WERI-Rb-1 (cell line): Measurements from ENCODE around the gene PREX1.

Source experiments
- DNase-seq: peaks from one replicate; pipeline ENCODE4 v3.0.0-alpha.2; 2020
- H3K27ac ChIP-seq: fragments of 250-450 bp; sonication (Bioruptor Pico); 2 replicates; pipeline ENCODE4 v1.5.1; 2020; ENCODE audit warnings: mild to moderate bottlenecking, moderate library complexity
- H3K27me3 ChIP-seq: fragments of 250-450 bp; sonication (Bioruptor Pico); 2 replicates; pipeline ENCODE4 v1.5.1; 2021; ENCODE audit warnings: mild to moderate bottlenecking, low read depth, moderate library complexity; ENCODE audit not compliant: insufficient read depth, severe bottlenecking
- H3K36me3 ChIP-seq: fragments of 250-450 bp; sonication (Bioruptor Pico); 2 replicates; pipeline ENCODE4 v1.5.1; 2020; ENCODE audit warnings: mild to moderate bottlenecking, moderate library complexity
- H3K4me3 ChIP-seq: 2 replicates; pipeline ENCODE4 v1.5.1; 2011; ENCODE audit warnings: low read depth, mild to moderate bottlenecking, control low read depth, low read length
- H3K9me3 ChIP-seq: fragments of 250-450 bp; sonication (Bioruptor Pico); 2 replicates; pipeline ENCODE4 v1.5.1; 2021; ENCODE audit warnings: mild to moderate bottlenecking, moderate library complexity; ENCODE audit not compliant: severe bottlenecking
- TF ChIP-seq, protein P1 (sequence below): IDR thresholded peaks from 2 replicates; pipeline ENCODE4 v1.5.1; 2011; ENCODE audit warnings: low read depth, mild to moderate bottlenecking, control low read depth, inconsistent platforms, low read length

The PREX1 gene

GRCh38 chr20:48721324-48722001 lies 106.3 kb downstream of the PREX1 start:
- Histone ChIP-seq H3K27me3 (no peaks in the 10 kb centered on the region), H3K4me3 (no peak overlapping the region), H3K27ac (no peak overlapping the region), H3K9me3 (no peaks in the 10 kb centered on the region), H3K36me3 (peaks cover 31% of the 10 kb centered on the region)
- DNase-seq: no peak
- TF ChIP-seq, protein P1, sequence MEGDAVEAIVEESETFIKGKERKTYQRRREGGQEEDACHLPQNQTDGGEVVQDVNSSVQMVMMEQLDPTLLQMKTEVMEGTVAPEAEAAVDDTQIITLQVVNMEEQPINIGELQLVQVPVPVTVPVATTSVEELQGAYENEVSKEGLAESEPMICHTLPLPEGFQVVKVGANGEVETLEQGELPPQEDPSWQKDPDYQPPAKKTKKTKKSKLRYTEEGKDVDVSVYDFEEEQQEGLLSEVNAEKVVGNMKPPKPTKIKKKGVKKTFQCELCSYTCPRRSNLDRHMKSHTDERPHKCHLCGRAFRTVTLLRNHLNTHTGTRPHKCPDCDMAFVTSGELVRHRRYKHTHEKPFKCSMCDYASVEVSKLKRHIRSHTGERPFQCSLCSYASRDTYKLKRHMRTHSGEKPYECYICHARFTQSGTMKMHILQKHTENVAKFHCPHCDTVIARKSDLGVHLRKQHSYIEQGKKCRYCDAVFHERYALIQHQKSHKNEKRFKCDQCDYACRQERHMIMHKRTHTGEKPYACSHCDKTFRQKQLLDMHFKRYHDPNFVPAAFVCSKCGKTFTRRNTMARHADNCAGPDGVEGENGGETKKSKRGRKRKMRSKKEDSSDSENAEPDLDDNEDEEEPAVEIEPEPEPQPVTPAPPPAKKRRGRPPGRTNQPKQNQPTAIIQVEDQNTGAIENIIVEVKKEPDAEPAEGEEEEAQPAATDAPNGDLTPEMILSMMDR: no peak

GRCh38 chr20:48720256-48720985 lies 107.4 kb downstream of the PREX1 start:
- Histone ChIP-seq H3K4me3 (no peak overlapping the region), H3K27ac (no peak overlapping the region), H3K36me3 (peaks cover 22% of the 10 kb centered on the region), H3K9me3 (no peaks in the 10 kb centered on the region), H3K27me3 (no peaks in the 10 kb centered on the region)
- DNase-seq: no peak
- TF ChIP-seq, protein P1: no peak

DNA sequence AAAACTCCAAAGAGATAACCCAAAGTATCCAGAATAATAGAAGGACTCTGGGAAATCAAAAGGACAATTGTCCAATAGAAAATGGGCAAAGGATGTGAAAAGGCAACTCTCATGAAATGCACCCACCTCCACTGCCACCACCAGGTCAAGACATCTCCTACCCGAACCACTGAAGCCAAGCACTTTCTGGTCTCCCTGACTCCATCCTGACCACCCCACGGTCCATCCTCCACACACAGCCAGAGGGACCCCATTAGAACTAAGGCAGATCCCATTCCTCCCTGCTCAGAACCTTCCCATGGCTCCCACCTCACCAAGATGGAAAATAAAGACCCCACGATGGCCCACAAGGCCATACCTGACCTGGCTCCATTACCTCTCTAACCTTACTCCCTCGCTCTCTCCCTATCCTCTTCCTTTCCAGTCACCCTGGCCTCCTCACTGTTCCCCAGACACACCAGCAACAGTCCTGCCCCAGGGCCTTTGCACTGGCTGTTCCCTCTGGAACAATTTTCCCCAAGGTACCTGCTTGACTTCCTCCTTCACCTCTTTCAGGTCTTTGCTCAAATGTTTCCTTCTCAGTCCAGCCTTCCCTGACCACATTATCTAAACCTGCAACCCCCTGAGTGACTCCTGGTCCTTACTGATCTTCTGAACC lies 108.1 kb downstream of the PREX1 start:
- Histone ChIP-seq H3K27me3 (no peaks in the 10 kb centered on the region), H3K4me3 (no peak overlapping the region), H3K36me3 (peaks cover 17% of the 10 kb centered on the region), H3K9me3 (no peaks in the 10 kb centered on the region), H3K27ac (no peak overlapping the region)
- TF ChIP-seq, protein P1: no peak
- DNase-seq: no peak

GRCh38 chr20:48718786-48719578 lies 108.8 kb downstream of the PREX1 start:
- no peak overlapping the region for H3K27ac ChIP-seq
- no peak for DNase-seq
- no peaks in the 10 kb centered on the region for H3K9me3 ChIP-seq

GRCh38 chr20:48717680-48718223 lies 110.0 kb downstream of the PREX1 start:
- no peaks in the 10 kb centered on the region for H3K27me3 ChIP-seq
- peaks cover 12% of the 10 kb centered on the region for H3K36me3 ChIP-seq
- no peak overlapping the region for H3K4me3 ChIP-seq
- no peaks in the 10 kb centered on the region for H3K9me3 ChIP-seq
- H3K27ac ChIP-seq: no peak overlapping the region
- DNase-seq: no peak
- TF ChIP-seq, protein P1: no peak

More at GRCh38 chr20:48718786-48719578, 108.8 kb downstream of the PREX1 start:
- TF ChIP-seq, protein P1: no peak
- peaks cover 12% of the 10 kb centered on the region for H3K36me3 ChIP-seq
- H3K27me3 ChIP-seq: no peaks in the 10 kb centered on the region
- H3K4me3 ChIP-seq: no peak overlapping the region
